ENCODE results near the gene GRIK1.

GRIK1 gene

GRCh38 chr21:29508301-29508700 lies 431.5 kb downstream of the GRIK1 start:
- DNase-seq: no peak

- DNase-seq: no peak
These were observed 432.8 kb downstream of the GRIK1 start for GRCh38 chr21:29506947-29507346.

GRCh38 chr21:29506214-29506613 lies 433.6 kb downstream of the GRIK1 start:
- no peak for DNase-seq

GRCh38 chr21:29504751-29505321 lies 435.0 kb downstream of the GRIK1 start:
- DNase-seq: no peak

- DNase-seq: no peak
These were observed 438.3 kb downstream of the GRIK1 start for GRCh38 chr21:29501451-29501850.

- DNase-seq: peak; percentile 4
These were observed 440.0 kb downstream of the GRIK1 start for GRCh38 chr21:29499734-29500343.

- DNase-seq: no peak
These were observed 440.6 kb downstream of the GRIK1 start for GRCh38 chr21:29499229-29499628.

GRCh38 chr21:29496337-29496736 lies 443.5 kb downstream of the GRIK1 start:
- DNase-seq: no peak

- DNase-seq: no peak
These were observed 449.8 kb downstream of the GRIK1 start for GRCh38 chr21:29490016-29490415.

- DNase-seq: no peak
These were observed 452.6 kb downstream of the GRIK1 start for GRCh38 chr21:29487154-29487553.

Data from activated CD4-positive, alpha-beta T cell treated with anti-CD3 and anti-CD28 coated beads, Interleukin-10, Interleukin-2, amounts not matched to agents 100 ng/mL and 50 ng/mL, durations not matched to agents 16 hours and 8 hours (primary cell).